Type B pancreatic cell (in vitro differentiated cells): ENCODE data around the gene TM9SF1. TPM values are rescaled to one million over a fixed set of nuclear protein-coding genes. Genes with fewer than 3 reads are reported as not detected.
A peak's percentile ranks its signal among the peaks of the same experiment; 100 is the strongest.

Experiments used
- DNase-seq: peaks from one replicate; pipeline ENCODE4 v3.0.0; 2021; ENCODE audit warnings: mixed read lengths; ENCODE audit not compliant: unreplicated experiment; ENCODE audit errors: extremely low spot score
- H3K27ac Mint-ChIP-seq: 2 replicates; pipeline ENCODE4 v1.8.0; 2021; ENCODE audit warnings: mild to moderate bottlenecking, mixed read lengths
- H3K27me3 Mint-ChIP-seq: 2 replicates; pipeline ENCODE4 v1.8.0; 2021; ENCODE audit warnings: mixed read lengths
- H3K36me3 Mint-ChIP-seq: 2 replicates; pipeline ENCODE4 v1.8.0; 2021; ENCODE audit warnings: mixed read lengths
- H3K4me1 Mint-ChIP-seq: one replicate; pipeline ENCODE4 v1.8.0; 2021; ENCODE audit warnings: mixed read lengths; ENCODE audit not compliant: unreplicated experiment
- H3K4me3 Mint-ChIP-seq: 2 replicates; pipeline ENCODE4 v1.8.0; 2021; ENCODE audit warnings: mild to moderate bottlenecking, mixed read lengths
- H3K9me3 Mint-ChIP-seq: 2 replicates; pipeline ENCODE4 v1.8.0; 2021; ENCODE audit warnings: mixed read lengths
- total RNA-seq: library from RNA; stranded (reverse); gene quantifications from 2 replicates; pipeline ENCODE4 v1.2.1, GENCODE V29; 2021; ENCODE audit warnings: low replicate concordance
- TF ChIP-seq, protein P1 (sequence below): fragments of 200-600 bp; sonication (generic); conservative IDR thresholded peaks from 2 replicates; pipeline ENCODE4 v1.5.0; 2021; ENCODE audit warnings: antibody characterized with exemption, mild to moderate bottlenecking

The TM9SF1 gene
- total RNA-seq, 1 donor from 2014 or later = 50.5 TPM

DNA sequence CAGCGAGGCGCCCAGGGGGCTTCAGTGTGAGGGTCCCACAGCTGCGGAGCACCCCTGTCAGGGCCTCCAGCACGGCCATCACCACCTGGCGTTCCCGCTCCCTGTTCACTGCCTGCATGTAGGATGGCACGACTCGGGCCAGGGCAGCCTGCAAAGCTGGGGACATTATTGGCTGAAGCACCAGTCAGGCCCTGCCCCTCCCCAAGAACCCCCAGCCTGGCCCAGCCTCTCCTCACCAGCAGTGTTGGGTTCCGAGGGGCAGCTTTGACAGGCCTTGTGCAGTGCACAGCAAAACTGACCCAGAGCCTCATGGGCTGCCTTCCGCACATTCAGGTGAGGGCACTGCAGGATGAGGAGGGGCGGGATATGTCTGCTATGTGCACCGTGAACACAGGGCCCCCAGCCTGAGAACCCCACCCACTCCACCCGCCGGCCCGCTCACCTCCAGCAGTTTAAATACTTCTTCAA lies 12.2 kb downstream of the TM9SF1 start:
- peak overlapping the region; percentile 68 for H3K27ac Mint-ChIP-seq
- DNase-seq = no peak
- H3K36me3 Mint-ChIP-seq = peaks cover 4% of the 10 kb centered on the region
- no peaks in the 10 kb centered on the region for H3K27me3 Mint-ChIP-seq
- H3K9me3 Mint-ChIP-seq = no peaks in the 10 kb centered on the region
- TF ChIP-seq, protein P1, sequence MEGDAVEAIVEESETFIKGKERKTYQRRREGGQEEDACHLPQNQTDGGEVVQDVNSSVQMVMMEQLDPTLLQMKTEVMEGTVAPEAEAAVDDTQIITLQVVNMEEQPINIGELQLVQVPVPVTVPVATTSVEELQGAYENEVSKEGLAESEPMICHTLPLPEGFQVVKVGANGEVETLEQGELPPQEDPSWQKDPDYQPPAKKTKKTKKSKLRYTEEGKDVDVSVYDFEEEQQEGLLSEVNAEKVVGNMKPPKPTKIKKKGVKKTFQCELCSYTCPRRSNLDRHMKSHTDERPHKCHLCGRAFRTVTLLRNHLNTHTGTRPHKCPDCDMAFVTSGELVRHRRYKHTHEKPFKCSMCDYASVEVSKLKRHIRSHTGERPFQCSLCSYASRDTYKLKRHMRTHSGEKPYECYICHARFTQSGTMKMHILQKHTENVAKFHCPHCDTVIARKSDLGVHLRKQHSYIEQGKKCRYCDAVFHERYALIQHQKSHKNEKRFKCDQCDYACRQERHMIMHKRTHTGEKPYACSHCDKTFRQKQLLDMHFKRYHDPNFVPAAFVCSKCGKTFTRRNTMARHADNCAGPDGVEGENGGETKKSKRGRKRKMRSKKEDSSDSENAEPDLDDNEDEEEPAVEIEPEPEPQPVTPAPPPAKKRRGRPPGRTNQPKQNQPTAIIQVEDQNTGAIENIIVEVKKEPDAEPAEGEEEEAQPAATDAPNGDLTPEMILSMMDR = no peak
- H3K4me1 Mint-ChIP-seq = peaks cover 17% of the 10 kb centered on the region
- H3K4me3 Mint-ChIP-seq = no peak overlapping the region

DNA sequence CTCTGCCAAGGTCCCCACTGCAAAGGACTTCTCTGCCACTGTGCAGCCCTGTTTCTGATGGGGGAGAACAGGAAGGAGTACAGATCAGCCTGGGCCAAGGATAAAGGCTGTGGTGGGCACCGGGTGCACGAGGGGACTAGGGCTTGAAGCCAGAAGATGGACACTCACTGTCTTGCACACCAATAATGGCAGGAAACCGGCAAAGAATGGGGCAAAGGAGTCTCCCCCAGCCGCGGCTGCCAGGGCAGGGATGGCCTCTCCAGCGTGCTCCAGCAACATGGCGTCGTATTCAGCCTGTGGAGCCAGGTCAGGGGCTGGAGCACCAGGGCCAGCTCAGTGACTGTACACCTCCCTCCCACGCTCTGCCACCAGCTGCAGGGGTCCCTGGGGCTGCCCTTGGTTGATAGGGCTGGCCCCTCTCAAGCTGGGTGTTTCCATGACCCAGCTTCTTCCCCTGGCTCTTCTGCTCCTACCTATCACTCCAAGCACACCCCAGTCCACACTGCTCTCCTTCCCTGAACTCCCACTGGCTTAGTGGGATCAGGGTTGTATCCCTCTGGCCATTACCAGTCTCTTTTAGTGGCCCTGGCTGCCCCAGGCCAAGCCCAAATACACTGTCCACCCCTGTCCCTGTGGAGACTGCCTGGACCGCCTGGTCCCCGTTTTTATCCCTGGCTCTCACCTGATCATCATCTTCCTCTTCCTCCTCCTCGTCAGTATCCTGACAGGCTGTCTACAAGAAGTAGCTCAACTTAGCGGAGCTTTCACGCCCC lies 12.9 kb downstream of the TM9SF1 start:
- no peak for DNase-seq
- peak overlapping the region; percentile 34 for H3K4me3 Mint-ChIP-seq
- TF ChIP-seq, protein P1 = no peak
- no peaks in the 10 kb centered on the region for H3K9me3 Mint-ChIP-seq
- H3K36me3 Mint-ChIP-seq = peaks cover 4% of the 10 kb centered on the region
- peaks cover 13% of the 10 kb centered on the region for H3K4me1 Mint-ChIP-seq
- peak overlapping the region; percentile 68 for H3K27ac Mint-ChIP-seq
- H3K27me3 Mint-ChIP-seq = no peaks in the 10 kb centered on the region

DNA sequence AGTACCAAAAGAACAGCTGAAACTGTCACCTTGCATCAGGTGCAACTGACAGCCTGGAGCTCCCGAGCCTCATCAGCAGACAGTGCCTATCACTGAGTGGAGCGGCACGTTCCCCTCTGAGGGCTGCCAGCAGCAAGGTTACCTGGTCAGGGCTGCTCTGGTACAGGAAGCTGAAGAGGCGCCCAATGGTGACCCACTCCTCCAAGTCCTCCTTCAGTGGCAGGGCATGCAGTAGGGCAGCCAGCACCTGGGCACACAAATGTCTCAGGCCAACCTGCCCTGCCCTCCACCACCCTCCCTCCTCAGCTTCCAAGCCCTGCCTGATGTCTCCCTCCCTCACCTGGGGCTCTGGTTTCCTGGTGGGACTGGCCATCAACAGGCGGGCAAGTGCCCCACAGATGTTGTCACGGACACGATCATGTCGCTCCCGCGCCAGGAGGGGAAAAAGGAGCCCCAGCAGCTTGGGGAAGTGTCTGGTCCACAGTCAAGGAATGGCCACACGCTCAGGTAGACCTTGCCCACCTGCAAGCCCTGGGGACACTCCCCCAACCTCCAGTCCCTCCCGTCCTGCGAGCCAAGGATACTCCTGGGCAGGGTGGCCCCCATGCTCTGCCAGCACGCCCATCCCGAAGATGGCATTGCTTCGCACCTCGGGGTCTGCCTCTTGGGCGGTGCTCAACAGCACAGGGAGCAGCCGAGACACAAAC lies 13.7 kb downstream of the TM9SF1 start:
- peaks cover 4% of the 10 kb centered on the region for H3K36me3 Mint-ChIP-seq
- H3K4me3 Mint-ChIP-seq = peak overlapping the region; percentile 34

DNA sequence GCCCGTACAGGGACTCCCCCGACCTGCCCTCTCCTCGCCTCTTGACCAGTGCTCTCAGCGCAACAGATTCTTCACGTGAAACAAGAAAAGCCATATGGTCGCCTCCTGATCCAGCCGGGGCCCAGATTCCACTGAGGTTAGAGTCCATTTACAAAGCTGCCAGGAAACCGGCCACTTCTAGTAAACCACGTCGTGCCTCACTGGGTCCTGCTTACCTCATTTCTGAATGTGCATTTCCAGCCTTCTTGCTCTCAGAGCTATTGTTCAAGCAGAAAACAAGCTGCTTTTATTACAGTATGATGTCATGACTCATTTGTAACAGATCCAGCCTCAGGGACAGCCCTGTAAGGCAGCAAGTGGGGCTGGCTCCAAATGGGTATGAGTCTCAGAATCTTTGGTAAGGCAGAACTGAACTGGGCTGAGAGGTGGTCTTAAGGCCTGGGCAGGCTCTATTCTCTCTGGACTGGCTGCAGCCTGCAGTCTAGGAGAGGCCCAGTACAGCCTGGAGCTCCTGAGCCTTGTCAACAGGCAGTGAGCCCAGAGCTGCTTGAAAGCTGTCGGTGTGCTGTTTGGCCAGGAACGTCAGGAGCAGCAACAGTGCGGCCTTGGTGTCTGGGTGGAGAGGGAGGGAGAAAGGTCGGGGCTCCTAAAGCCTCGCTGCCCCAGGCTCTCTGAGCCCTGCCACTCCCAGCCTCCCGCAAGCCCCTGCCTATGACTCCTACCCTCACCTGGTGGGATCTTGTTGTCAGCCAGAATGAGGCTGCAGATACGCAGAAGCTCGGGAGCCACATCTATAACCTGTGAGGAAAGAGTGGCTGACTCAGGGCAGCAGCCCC lies 15.1 kb downstream of the TM9SF1 start:
- peak overlapping the region; percentile 87 for H3K27ac Mint-ChIP-seq
- no peaks in the 10 kb centered on the region for H3K9me3 Mint-ChIP-seq
- no peak for DNase-seq
- H3K4me3 Mint-ChIP-seq = peak overlapping the region; percentile 35
- no peaks in the 10 kb centered on the region for H3K27me3 Mint-ChIP-seq
- H3K4me1 Mint-ChIP-seq = peaks cover 9% of the 10 kb centered on the region
- peaks cover 4% of the 10 kb centered on the region for H3K36me3 Mint-ChIP-seq
- TF ChIP-seq, protein P1 = no peak

More for the DNA sequence above, 13.7 kb downstream of the TM9SF1 start:
- H3K27ac Mint-ChIP-seq = no peak overlapping the region
- no peaks in the 10 kb centered on the region for H3K27me3 Mint-ChIP-seq
- no peak for DNase-seq
- peaks cover 9% of the 10 kb centered on the region for H3K4me1 Mint-ChIP-seq
- TF ChIP-seq, protein P1 = no peak
- no peaks in the 10 kb centered on the region for H3K9me3 Mint-ChIP-seq

DNA sequence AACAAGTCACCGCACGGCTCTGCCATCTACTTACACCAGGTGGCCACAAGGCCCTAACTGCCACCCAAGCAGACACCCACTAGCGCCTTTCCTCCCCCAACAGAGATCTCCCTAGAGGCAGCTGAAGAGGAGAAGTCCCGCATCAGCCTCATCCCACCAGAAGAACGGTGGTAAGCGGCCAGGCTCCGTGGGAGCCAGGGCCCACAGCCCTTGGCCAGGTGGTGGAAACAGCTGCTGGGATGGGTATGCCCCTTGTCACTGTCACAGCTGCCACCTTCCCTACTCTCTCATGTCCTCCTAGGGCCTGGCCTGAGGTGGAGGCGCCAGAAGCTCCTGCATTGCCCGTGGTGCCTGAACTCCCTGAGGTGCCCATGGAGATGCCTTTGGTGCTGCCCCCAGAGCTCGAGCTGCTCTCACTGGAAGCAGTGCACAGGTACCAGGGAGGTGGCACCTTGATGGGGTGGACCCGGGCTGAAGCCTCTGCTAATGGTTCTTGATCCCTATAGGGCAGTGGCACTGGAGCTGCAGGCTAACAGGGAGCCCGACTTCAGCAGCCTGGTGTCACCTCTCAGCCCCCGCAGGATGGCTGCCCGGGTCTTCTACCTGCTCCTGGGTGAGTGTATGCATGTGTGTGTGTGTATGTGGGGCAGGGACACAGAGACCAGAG lies 15.8 kb downstream of the TM9SF1 start:
- peak overlapping the region; percentile 87 for H3K27ac Mint-ChIP-seq
- H3K27me3 Mint-ChIP-seq = no peaks in the 10 kb centered on the region
- TF ChIP-seq, protein P1 = no peak
- H3K4me1 Mint-ChIP-seq = peaks cover 13% of the 10 kb centered on the region
- H3K36me3 Mint-ChIP-seq = peaks cover 10% of the 10 kb centered on the region
- no peak for DNase-seq
- H3K9me3 Mint-ChIP-seq = no peaks in the 10 kb centered on the region
- peak overlapping the region; percentile 35 for H3K4me3 Mint-ChIP-seq
